ENCODE measurements around the gene LMF1. TPM values are rescaled to one million over a fixed set of nuclear protein-coding genes. Genes with fewer than 3 reads are reported as not detected.

Gene LMF1
- total RNA-seq, 4 donors from 2014 or later, result 21.8 to 47.9 (median 36.0) TPM

GRCh38 chr16:931626-932500, 38.9 kb downstream of the LMF1 start:
- TF ChIP-seq POLR2A (IDR thresholded peaks at IDR 0.05), result no peak
- no peak for TF ChIP-seq CTCF (IDR thresholded peaks at IDR 0.05)
- Histone ChIP-seq H3K9me3 (no peaks in the 10 kb centered on the region), H3K4me1 (no peaks in the 10 kb centered on the region), H3K4me3 (no peak overlapping the region), H3K36me3 (no peaks in the 10 kb centered on the region), H3K27me3 (no peaks in the 10 kb centered on the region), H3K27ac (no peak overlapping the region)
- intact Hi-C loops (cut with DNase I; ENCODE audit: low total_unique reads), result no loop called here
- DNase-seq, result no peak

GRCh38 chr16:931171-931570, 39.6 kb downstream of the LMF1 start:
- H3K27ac ChIP-seq, result no peak overlapping the region
- intact Hi-C loops (cut with DNase I; ENCODE audit: low total_unique reads), result no loop called here
- DNase-seq, result no peak
- H3K9me3 ChIP-seq, result no peaks in the 10 kb centered on the region
- no peak for TF ChIP-seq CTCF (IDR thresholded peaks at IDR 0.05)
- TF ChIP-seq POLR2A (IDR thresholded peaks at IDR 0.05), result no peak
- H3K36me3 ChIP-seq, result no peaks in the 10 kb centered on the region
- no peak overlapping the region for H3K4me3 ChIP-seq
- no peaks in the 10 kb centered on the region for H3K27me3 ChIP-seq
- H3K4me1 ChIP-seq, result no peaks in the 10 kb centered on the region

- no peaks in the 10 kb centered on the region for H3K36me3 ChIP-seq
- no peak for TF ChIP-seq POLR2A (IDR thresholded peaks at IDR 0.05)
- TF ChIP-seq CTCF (IDR thresholded peaks at IDR 0.05), result no peak
- H3K4me1 ChIP-seq, result no peaks in the 10 kb centered on the region
- no peak overlapping the region for H3K4me3 ChIP-seq
- H3K9me3 ChIP-seq, result no peaks in the 10 kb centered on the region
- no peaks in the 10 kb centered on the region for H3K27me3 ChIP-seq
- H3K27ac ChIP-seq, result no peak overlapping the region
- intact Hi-C loops (cut with DNase I; ENCODE audit: low total_unique reads), result no loop called here
- DNase-seq, result no peak
Observed at GRCh38 chr16:930511-930910, 40.3 kb downstream of the LMF1 start.

- Histone ChIP-seq H3K9me3 (no peaks in the 10 kb centered on the region), H3K27me3 (no peaks in the 10 kb centered on the region), H3K4me1 (no peaks in the 10 kb centered on the region), H3K27ac (no peak overlapping the region), H3K4me3 (no peak overlapping the region), H3K36me3 (no peaks in the 10 kb centered on the region)
- no peak for DNase-seq
- intact Hi-C loops (cut with DNase I; ENCODE audit: low total_unique reads), result no loop called here
- no peak for TF ChIP-seq CTCF (IDR thresholded peaks at IDR 0.05)
- TF ChIP-seq POLR2A (IDR thresholded peaks at IDR 0.05), result no peak
Observed at GRCh38 chr16:930076-930475, 40.7 kb downstream of the LMF1 start.

GRCh38 chr16:929227-930073, 41.3 kb downstream of the LMF1 start:
- H3K4me1 ChIP-seq, result no peaks in the 10 kb centered on the region
- no peak for TF ChIP-seq CTCF (IDR thresholded peaks at IDR 0.05)
- no peak for TF ChIP-seq POLR2A (IDR thresholded peaks at IDR 0.05)
- DNase-seq, result no peak
- H3K27ac ChIP-seq, result no peak overlapping the region
- no peaks in the 10 kb centered on the region for H3K9me3 ChIP-seq
- H3K27me3 ChIP-seq, result no peaks in the 10 kb centered on the region
- H3K36me3 ChIP-seq, result no peaks in the 10 kb centered on the region
- no peak overlapping the region for H3K4me3 ChIP-seq
- intact Hi-C loops (cut with DNase I; ENCODE audit: low total_unique reads), result no loop called here
